Stomach (tissue), 9 donors: ENCODE data around the gene DDC. TPM values are rescaled to one million over a fixed set of nuclear protein-coding genes. Genes with fewer than 3 reads are reported as not detected.

ENCODE experiments used
- DNase-seq, 2 donors: peaks; one replicate each; pipeline versions ENCODE4 v3.0.0 to v3.0.0-alpha.2; 2013 to 2019
- H3K27ac ChIP-seq, 5 donors: fragments of 200-600 bp in 4 of 5; sonication (generic) in 4 of 5; one replicate each; pipeline ENCODE4 v1.5.1; 2013 to 2019; ENCODE audit warnings: mild to moderate bottlenecking in 1 of 5, moderate library complexity in 1 of 5
- H3K27me3 ChIP-seq, 3 donors: fragments of 200-600 bp; sonication (generic); one replicate each; pipeline ENCODE4 v1.5.1; 2017 to 2019; ENCODE audit warnings: mixed run types in 1 of 3
- H3K36me3 ChIP-seq, 4 donors: fragments of 200-600 bp; sonication (generic); 1 replicate in 3 of 4; 2 replicates in 1 of 4; pipeline ENCODE4 v1.5.1; 2016 to 2019
- H3K4me1 ChIP-seq, 4 donors: fragments of 200-600 bp; sonication (generic); one replicate each; pipeline ENCODE4 v1.5.1; 2016 to 2019
- H3K4me3 ChIP-seq, 4 donors: fragments of 200-600 bp; sonication (generic) in 3 of 4; one replicate each; pipeline ENCODE4 v1.5.1; 2016 to 2019; ENCODE audit warnings: mild to moderate bottlenecking in 1 of 4
- H3K9me3 ChIP-seq, 4 donors: fragments of 200-600 bp; sonication (generic); one replicate each; pipeline ENCODE4 v1.5.1; 2016 to 2019
- CTCF ChIP-seq, 7 experiments: fragments of 450-650 bp in 4 of 7; fragments of 200-600 bp in 3 of 7; sonication (generic) in 3 of 7; IDR thresholded peaks; one replicate each; pipeline ENCODE4 v1.5.1; 2016 to 2019; ENCODE audit warnings: antibody characterized with exemption in 7 of 7, control low read depth in 2 of 7, mild to moderate bottlenecking in 1 of 7
- EP300 ChIP-seq: sonication (generic); formaldehyde crosslinking; IDR thresholded peaks from one replicate; pipeline ENCODE4 v1.6.1; 2017; ENCODE audit warnings: antibody characterized with exemption
- POLR2A ChIP-seq, 4 donors: fragments of 450-650 bp; IDR thresholded peaks; one replicate each; pipeline ENCODE4 v1.6.1; 2016; ENCODE audit warnings: antibody characterized with exemption in 4 of 4, control low read depth in 2 of 4, mild to moderate bottlenecking in 1 of 4, moderate library complexity in 1 of 4
- POLR2AphosphoS5 ChIP-seq, 3 donors: sonication (generic); formaldehyde crosslinking; IDR thresholded peaks; one replicate each; pipeline ENCODE4 v1.6.1; 2016; ENCODE audit warnings: antibody characterized with exemption in 3 of 3
- WGBS, 5 donors: extraction: QIAGEN DNeasy Blood & Tissue Kit in 3 of 5; methylation state at CpG; one replicate each; pipeline versions ENCODE4 v1.1.5 to v1.1.7; 2013 to 2018; 5-methylcytosine and 5-hydroxymethylcytosine counted together
- intact Hi-C: fragments of 100-400 bp; cut with DNase I; formaldehyde crosslinking; loops from one replicate; pipeline ENCODE4 v1.15.1; 2023; ENCODE audit warnings: low total_unique reads
- polyA plus RNA-seq, 3 donors: library from polyadenylated mRNA; stranded (reverse); fragments of 200-250 nt; gene quantifications; one replicate each; pipeline ENCODE4 v1.2.3, GENCODE V29; 2013
- total RNA-seq, 5 donors: library from RNA; depleted of rRNA; stranded (reverse); fragments of >200 nt; gene quantifications; one replicate each; pipeline versions ENCODE4 v1.1.0 to v1.2.3, GENCODE V29; 2014 to 2016
- donor health status: healthy with polysubstance abuse.
- donor health status: Bipolar disorder and iron deficiency.
- donor health status: healthy.

The DDC gene
- total and polyA plus RNA-seq, 8 donors = 0.95 to 95.0 (median 4.7) TPM; not detected in 3

GRCh38 chr7:50594734-50595485 is 29.7 kb upstream of the DDC start:
- no peaks in the 10 kb centered on the region for H3K27me3 ChIP-seq
- no peaks in the 10 kb centered on the region for H3K9me3 ChIP-seq
- H3K4me1 ChIP-seq = no peaks in the 10 kb centered on the region
- H3K36me3 ChIP-seq = peaks cover 19 to 85% (median 72%) of the 10 kb centered on the region in 4 donors
- no peak overlapping the region for H3K27ac ChIP-seq
- DNase-seq = no peak
- WGBS, 5 donors = 75 to 82% (median 79%) methylated on average over 7 of the region's 7 CpGs
- no peak for TF ChIP-seq POLR2AphosphoS5 (IDR thresholded peaks at IDR 0.05)
- no peak for TF ChIP-seq CTCF (IDR thresholded peaks at IDR 0.05)
- TF ChIP-seq EP300 = no peak
- TF ChIP-seq POLR2A (IDR thresholded peaks at IDR 0.05) = no peak
- H3K4me3 ChIP-seq = no peak overlapping the region
- intact Hi-C loops = loop anchor here (10.0 kb wide), 1 partner anchor 70 kb away; no protein-coding TSS in a partner anchor

- Histone ChIP-seq H3K4me1 (no peaks in the 10 kb centered on the region), H3K4me3 (no peak overlapping the region), H3K27me3 (no peaks in the 10 kb centered on the region), H3K27ac (no peak overlapping the region), H3K9me3 (no peaks in the 10 kb centered on the region), H3K36me3 (peaks cover 19 to 77% (median 67%) of the 10 kb centered on the region in 4 donors)
- DNase-seq = no peak
- TF ChIP-seq CTCF (IDR thresholded peaks at IDR 0.05) (no peak), POLR2A (IDR thresholded peaks at IDR 0.05) (no peak), EP300 (no peak), POLR2AphosphoS5 (IDR thresholded peaks at IDR 0.05) (no peak)
- 75 to 86% (median 79%) methylated on average over 4 of the region's 4 CpGs for WGBS, 5 donors
- intact Hi-C loops = loop anchor here (10.0 kb wide), 1 partner anchor 69 kb away; no protein-coding TSS in a partner anchor
Measured at GRCh38 chr7:50594136-50594535, 28.9 kb upstream of the DDC start.

- Histone ChIP-seq H3K27ac (no peak overlapping the region), H3K36me3 (peaks cover 19 to 65% (median 55%) of the 10 kb centered on the region in 4 donors), H3K27me3 (no peaks in the 10 kb centered on the region), H3K4me3 (no peak overlapping the region), H3K9me3 (no peaks in the 10 kb centered on the region), H3K4me1 (no peaks in the 10 kb centered on the region)
- TF ChIP-seq POLR2A (IDR thresholded peaks at IDR 0.05) = no peak
- no peak for TF ChIP-seq CTCF (IDR thresholded peaks at IDR 0.05)
- TF ChIP-seq POLR2AphosphoS5 (IDR thresholded peaks at IDR 0.05) = no peak
- no peak for TF ChIP-seq EP300
- DNase-seq = no peak
- 94 to 98% (median 96%) methylated on average over 13 of the region's 13 CpGs for WGBS, 5 donors
- intact Hi-C loops = loop anchor here (10.0 kb wide), 1 partner anchor 68 kb away; no protein-coding TSS in a partner anchor
Measured at GRCh38 chr7:50592940-50593339, 27.7 kb upstream of the DDC start.

GRCh38 chr7:50591480-50592438 is 26.6 kb upstream of the DDC start:
- intact Hi-C loops = loop anchor here (10.0 kb wide), 1 partner anchor 67 kb away; no protein-coding TSS in a partner anchor
- H3K27me3 ChIP-seq = no peaks in the 10 kb centered on the region
- H3K36me3 ChIP-seq = peaks cover 19 to 53% (median 44%) of the 10 kb centered on the region in 4 donors
- no peak for DNase-seq
- no peaks in the 10 kb centered on the region for H3K9me3 ChIP-seq
- H3K4me3 ChIP-seq = no peak overlapping the region
- TF ChIP-seq POLR2AphosphoS5 (IDR thresholded peaks at IDR 0.05) = no peak
- no peak for TF ChIP-seq CTCF (IDR thresholded peaks at IDR 0.05)
- TF ChIP-seq EP300 = no peak
- no peak for TF ChIP-seq POLR2A (IDR thresholded peaks at IDR 0.05)
- 85 to 91% (median 87%) methylated on average over 19 to 21 of the region's 21 CpGs for WGBS, 5 donors
- H3K27ac ChIP-seq = no peak overlapping the region
- no peaks in the 10 kb centered on the region for H3K4me1 ChIP-seq
